ENCODE results near the gene TADA2A.

DNA sequence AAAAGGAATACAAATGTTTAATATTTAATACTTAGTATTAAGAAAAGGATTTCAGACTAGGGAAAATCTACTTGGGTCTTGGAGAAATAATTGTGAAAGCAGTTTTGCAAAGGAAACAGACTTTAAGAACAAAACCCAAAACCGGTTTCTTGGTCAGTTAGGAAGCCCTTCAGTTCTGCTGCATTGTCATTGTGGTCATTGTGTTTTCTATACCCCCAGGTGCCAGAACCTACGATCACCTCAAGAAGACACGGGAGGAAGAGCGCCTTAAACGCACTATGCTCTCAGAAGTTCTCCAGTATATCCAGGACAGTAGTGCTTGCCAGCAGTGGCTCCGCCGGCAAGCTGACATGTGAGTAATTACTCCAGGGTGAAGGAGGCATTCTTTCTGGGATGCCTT is 63.5 kb downstream of the TADA2A start:
- TF ChIP-seq, protein P1, sequence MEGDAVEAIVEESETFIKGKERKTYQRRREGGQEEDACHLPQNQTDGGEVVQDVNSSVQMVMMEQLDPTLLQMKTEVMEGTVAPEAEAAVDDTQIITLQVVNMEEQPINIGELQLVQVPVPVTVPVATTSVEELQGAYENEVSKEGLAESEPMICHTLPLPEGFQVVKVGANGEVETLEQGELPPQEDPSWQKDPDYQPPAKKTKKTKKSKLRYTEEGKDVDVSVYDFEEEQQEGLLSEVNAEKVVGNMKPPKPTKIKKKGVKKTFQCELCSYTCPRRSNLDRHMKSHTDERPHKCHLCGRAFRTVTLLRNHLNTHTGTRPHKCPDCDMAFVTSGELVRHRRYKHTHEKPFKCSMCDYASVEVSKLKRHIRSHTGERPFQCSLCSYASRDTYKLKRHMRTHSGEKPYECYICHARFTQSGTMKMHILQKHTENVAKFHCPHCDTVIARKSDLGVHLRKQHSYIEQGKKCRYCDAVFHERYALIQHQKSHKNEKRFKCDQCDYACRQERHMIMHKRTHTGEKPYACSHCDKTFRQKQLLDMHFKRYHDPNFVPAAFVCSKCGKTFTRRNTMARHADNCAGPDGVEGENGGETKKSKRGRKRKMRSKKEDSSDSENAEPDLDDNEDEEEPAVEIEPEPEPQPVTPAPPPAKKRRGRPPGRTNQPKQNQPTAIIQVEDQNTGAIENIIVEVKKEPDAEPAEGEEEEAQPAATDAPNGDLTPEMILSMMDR (IDR thresholded peaks at IDR 0.05 in 2 of 3, conservative IDR thresholded peaks at IDR 0.05 in 1 of 3; ENCODE audit: borderline replicate concordance in 1 of 3, insufficient read depth in 1 of 3, low read depth in 2 of 3, low read length in 2 of 3), result no peak
- no peak for TF ChIP-seq YY1 (IDR thresholded peaks at IDR 0.05; ENCODE audit: extremely low read depth, insufficient replicate concordance, low read depth, low read length)
- TF ChIP-seq ZNF274 (IDR thresholded peaks at IDR 0.05; ENCODE audit: low read depth, low read length), result no peak
- no peak for TF ChIP-seq EZH2 (IDR thresholded peaks at IDR 0.05)
- TF ChIP-seq CEBPB (IDR thresholded peaks at IDR 0.05; ENCODE audit: low read depth), result no peak
- no peak for TF ChIP-seq POLR2AphosphoS5 (IDR thresholded peaks at IDR 0.05; ENCODE audit: low read depth, low read length)
- no peak for TF ChIP-seq POLR2A (IDR thresholded peaks at IDR 0.05; ENCODE audit: borderline replicate concordance, extremely low read depth, insufficient read depth, insufficient read length)
- no peak for TF ChIP-seq EGR1 (IDR thresholded peaks at IDR 0.05; ENCODE audit: low read depth)
- TF ChIP-seq, protein P2, sequence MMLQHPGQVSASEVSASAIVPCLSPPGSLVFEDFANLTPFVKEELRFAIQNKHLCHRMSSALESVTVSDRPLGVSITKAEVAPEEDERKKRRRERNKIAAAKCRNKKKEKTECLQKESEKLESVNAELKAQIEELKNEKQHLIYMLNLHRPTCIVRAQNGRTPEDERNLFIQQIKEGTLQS (IDR thresholded peaks at IDR 0.05), result no peak
